ENCODE data around the gene TMEM176A. TPM values are rescaled to one million over a fixed set of nuclear protein-coding genes. Genes with fewer than 3 reads are reported as not detected.

TMEM176A gene, protein sequence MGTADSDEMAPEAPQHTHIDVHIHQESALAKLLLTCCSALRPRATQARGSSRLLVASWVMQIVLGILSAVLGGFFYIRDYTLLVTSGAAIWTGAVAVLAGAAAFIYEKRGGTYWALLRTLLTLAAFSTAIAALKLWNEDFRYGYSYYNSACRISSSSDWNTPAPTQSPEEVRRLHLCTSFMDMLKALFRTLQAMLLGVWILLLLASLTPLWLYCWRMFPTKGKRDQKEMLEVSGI
- total RNA-seq, result not detected in 2 replicates

DNA sequence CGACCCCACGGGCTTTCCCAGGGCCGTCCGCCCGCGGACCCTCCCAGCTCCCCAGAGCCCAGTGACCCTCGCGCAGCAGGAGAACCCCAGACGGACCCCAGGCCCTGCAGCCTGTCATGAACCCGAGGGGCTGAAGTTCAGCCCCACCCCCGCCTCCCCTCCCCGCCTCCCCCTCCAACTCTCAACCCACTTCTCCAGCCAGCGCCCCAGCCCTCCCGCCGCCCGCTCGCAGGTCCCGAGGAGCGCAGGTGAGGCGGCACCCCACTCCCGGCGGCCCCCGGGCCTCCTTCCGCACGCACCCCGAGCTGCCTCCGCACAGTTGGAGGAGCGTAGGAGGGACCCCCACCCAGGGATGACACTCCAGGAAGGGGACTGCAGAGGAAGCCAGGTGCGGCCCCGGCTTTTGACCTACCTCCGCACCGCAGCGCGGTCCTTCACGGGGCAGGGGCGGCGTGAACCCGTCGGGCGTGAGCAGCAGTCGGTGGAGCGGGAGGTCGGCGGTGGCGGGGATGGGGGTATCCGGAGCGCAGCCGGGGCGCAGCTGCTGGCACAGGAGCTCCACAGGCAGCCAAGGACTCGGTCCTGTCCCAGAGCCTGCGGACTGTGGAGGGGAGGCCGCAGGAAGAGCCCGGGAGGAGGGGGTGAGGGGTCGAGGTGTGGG, at the start of gene TMEM176A:
Gene TMEM176A (plus strand): TSS at position 189 of the 661 bp plus-strand sequence. CDS start 782 bp downstream, outside the sequence.

DNA sequence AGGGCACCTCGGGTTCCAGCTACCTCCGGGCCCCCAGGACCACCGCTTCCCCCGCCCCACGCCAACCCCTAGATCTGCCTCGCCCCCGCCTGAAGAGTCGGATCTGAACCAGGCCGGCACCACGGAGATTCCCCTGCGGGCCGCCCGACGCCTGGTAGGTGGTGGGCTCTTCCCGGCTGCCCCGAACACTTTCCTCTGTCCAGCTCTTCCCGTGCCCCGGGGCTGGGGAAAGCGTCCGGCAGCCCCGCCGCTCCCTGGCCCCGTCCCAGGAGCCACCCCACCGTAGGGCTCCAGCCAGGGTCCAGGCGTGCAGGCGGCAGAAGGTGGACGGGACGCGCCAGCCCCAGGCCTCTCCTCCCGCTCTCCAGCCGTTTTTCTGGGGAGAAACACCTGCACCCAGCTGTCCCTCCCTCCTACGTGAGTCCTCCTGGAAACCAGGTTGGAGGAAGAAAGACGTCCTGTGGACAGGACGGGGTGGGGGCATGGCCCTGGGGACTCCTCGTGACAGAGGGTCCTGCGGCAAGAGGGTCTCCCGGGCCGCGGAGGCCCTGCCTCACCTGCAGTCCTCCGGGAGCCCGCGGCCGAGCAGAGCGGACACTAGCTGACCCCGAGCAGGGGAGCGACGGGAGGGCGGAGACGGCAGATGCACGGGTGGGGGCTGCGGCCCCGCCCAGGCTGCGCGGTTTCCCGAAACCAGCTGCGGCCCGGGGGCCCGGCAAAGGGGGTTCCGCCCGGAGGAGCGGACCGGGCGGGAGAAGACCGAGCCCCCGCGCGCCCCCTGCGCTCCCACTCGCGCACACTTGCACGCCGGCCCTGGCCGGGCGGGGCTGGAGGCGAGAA, 608 bp upstream of the TMEM176A start, which contains the start of gene TMEM176B:
Gene TMEM176B (minus strand): TSS at position 624 of the 840 bp plus-strand sequence. CDS start 3,795 bp downstream, outside the sequence.

DNA sequence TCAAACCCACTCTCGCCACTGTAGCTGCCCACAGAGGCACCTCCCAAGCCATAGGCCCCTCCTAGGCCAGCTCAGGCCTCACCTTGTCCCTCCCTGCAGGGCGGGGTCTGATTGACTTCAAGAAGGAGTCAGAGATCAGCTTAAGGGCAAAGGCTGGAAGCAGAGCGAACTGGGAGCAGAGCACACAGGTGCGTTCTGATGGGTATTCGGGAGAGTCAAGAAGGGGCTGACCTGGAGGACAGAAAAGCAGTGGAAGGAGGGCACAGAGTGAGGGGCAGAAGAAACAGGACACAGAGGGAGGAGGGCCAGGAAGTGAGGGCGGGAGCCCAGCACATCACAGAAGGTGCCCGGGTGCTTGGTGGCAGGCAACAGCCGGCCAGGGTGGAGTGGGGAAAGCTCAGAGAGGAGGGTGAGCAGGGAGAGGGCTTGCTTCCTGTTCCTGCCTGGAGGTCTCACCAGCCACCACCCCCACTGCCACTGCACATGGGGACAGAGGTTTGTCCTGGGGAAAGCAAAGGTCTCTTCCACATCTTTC, 51.9 kb downstream of the TMEM176A start, which contains the start of gene AOC1:
Gene AOC1 (plus strand): TSS at position 147 of the 535 bp plus-strand sequence. CDS start 3,954 bp downstream, outside the sequence.

Other genes with a start within 250 kb of the TMEM176A start
- gene GIMAP4, start 233.4 kb upstream of the TMEM176A start, total RNA-seq, result 117 and 242 TPM in 2 replicates
- 155 and 156 TPM in 2 replicates for gene GIMAP6, start 168.4 kb upstream of the TMEM176A start, total RNA-seq
- gene GIMAP2, start 115.1 kb upstream of the TMEM176A start, total RNA-seq, result 39.8 and 44.8 TPM in 2 replicates
- gene GIMAP1, start 84.2 kb upstream of the TMEM176A start, total RNA-seq, result 10.4 and 10.8 TPM in 2 replicates
- 1.2 and 8.9 TPM in 2 replicates for gene GIMAP5, start 63.4 kb upstream of the TMEM176A start, total RNA-seq
- gene TMEM176B, start 405 bp upstream of the TMEM176A start, total RNA-seq, result not detected in 2 replicates
- not detected in 2 replicates for gene AOC1, start 51.7 kb downstream of the TMEM176A start, total RNA-seq
- under 0.01 and 0.07 TPM in 2 replicates for gene KCNH2, start 177.6 kb downstream of the TMEM176A start, total RNA-seq
- 86.2 and 96.3 TPM in 2 replicates for gene NOS3, start 190.2 kb downstream of the TMEM176A start, total RNA-seq
- gene ATG9B, start 223.7 kb downstream of the TMEM176A start, total RNA-seq, result under 0.01 and 0.07 TPM in 2 replicates
- gene ABCB8, start 227.7 kb downstream of the TMEM176A start, total RNA-seq, result 31.0 and 31.9 TPM in 2 replicates
- gene ASIC3, start 247.8 kb downstream of the TMEM176A start, total RNA-seq, result 0.07 TPM in 1 of 2 replicates, not detected in the other